Upper lobe of right lung (tissue), 1 donor: ENCODE results near the gene NR5A2. TPM values are rescaled to one million over a fixed set of nuclear protein-coding genes. Genes with fewer than 3 reads are reported as not detected.

ENCODE experiments used
- ATAC-seq: fragments of 200-7000 bp; cut with Tn5 transposase; one replicate; pipeline ENCODE4 v1.9.1; 2020; ENCODE audit warnings: mild to moderate bottlenecking, moderate library complexity
- DNase-seq: peaks from one replicate; pipeline ENCODE4 v3.0.0-alpha.2; 2020
- H3K27ac ChIP-seq: fragments of 200-600 bp; one replicate; pipeline ENCODE4 v1.8.0; 2022
- H3K27me3 ChIP-seq: fragments of 200-600 bp; one replicate; pipeline ENCODE4 v1.8.0; 2022; ENCODE audit warnings: mild to moderate bottlenecking
- H3K36me3 ChIP-seq: fragments of 200-600 bp; one replicate; pipeline ENCODE4 v1.8.0; 2022
- H3K4me1 ChIP-seq: fragments of 200-600 bp; one replicate; pipeline ENCODE4 v1.8.0; 2022
- H3K4me3 ChIP-seq: fragments of 200-600 bp; one replicate; pipeline ENCODE4 v1.8.0; 2022; ENCODE audit warnings: mild to moderate bottlenecking
- H3K9me3 ChIP-seq: fragments of 200-600 bp; one replicate; pipeline ENCODE4 v1.8.0; 2022
- CTCF ChIP-seq: fragments of 200-600 bp; IDR thresholded peaks from one replicate; pipeline ENCODE4 v1.8.0; 2022; ENCODE audit warnings: antibody characterized with exemption
- intact Hi-C: fragments of 100-400 bp; cut with DNase I; formaldehyde crosslinking; loops from one replicate; pipeline ENCODE4 v1.11.0; 2022
- total RNA-seq: library from RNA; stranded (reverse); fragmentation: NEBNext Ultra II Directional; extraction: Animal tissue kit (Norgen Biotek cat#: 25700); gene quantifications from one replicate; pipeline ENCODE4 v1.2.1, GENCODE V29; 2021
- donor health status: DM: no; HTN: yes; CAD: no; lungs with severe emphysema.

NR5A2 gene
- total RNA-seq, 1 donor from 2014 or later, result 8.1 TPM

DNA sequence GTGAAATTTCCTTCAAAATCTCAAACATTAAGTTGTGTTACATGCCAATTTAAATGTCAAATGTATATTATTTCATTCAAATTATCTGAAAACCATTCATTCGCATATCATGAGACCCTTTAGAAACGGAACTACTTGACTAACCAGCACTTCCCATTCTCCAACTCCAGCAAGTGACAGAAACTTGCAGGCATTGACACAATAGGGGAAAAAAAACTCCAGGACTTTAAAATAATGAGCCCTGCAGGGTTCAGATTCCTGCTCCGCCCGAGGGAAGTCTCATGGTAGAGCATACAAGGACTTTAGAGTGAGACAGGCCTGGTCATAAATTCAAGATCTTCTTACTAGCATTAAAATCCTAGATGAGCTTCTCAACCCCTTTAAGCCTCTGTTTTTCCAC is 138.9 kb downstream of the NR5A2 start:
- no peaks in the 10 kb centered on the region for H3K27me3 ChIP-seq
- no peaks in the 10 kb centered on the region for H3K9me3 ChIP-seq
- H3K27ac ChIP-seq, result no peak overlapping the region
- intact Hi-C loops, result no loop called here
- TF ChIP-seq CTCF, result no peak
- DNase-seq (no peak), ATAC-seq (no peak)
- H3K36me3 ChIP-seq, result no peaks in the 10 kb centered on the region
- no peaks in the 10 kb centered on the region for H3K4me1 ChIP-seq
- H3K4me3 ChIP-seq, result no peak overlapping the region

GRCh38 chr1:200168926-200169325 is 141.4 kb downstream of the NR5A2 start:
- Histone ChIP-seq H3K9me3 (no peaks in the 10 kb centered on the region), H3K36me3 (no peaks in the 10 kb centered on the region), H3K27ac (no peak overlapping the region), H3K4me1 (no peaks in the 10 kb centered on the region), H3K27me3 (no peaks in the 10 kb centered on the region), H3K4me3 (no peak overlapping the region)
- no peak for TF ChIP-seq CTCF
- intact Hi-C loops, result no loop called here
- ATAC-seq (no peak), DNase-seq (no peak)

DNA sequence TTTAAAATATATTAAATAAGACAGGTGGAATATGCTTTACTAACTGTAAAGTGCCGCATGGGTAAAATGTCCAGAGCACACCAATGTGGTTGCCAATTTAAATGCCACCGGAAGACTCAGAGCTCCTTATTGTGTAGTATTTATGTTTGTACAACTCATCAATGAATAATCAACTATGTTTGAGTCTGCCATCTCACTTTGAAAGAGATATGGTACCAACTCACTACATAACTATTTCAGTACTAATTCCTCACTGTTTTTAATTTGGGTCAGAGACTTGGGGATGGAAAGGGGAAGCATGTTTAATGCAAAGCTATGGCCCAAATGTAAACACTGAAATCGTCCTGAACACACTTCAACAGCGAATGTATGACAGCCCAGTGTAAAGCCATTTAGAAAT is 144.8 kb downstream of the NR5A2 start:
- no peak for ATAC-seq
- H3K27ac ChIP-seq, result no peak overlapping the region
- DNase-seq, result no peak
- no peak for TF ChIP-seq CTCF
- no peaks in the 10 kb centered on the region for H3K9me3 ChIP-seq
- no peaks in the 10 kb centered on the region for H3K27me3 ChIP-seq
- intact Hi-C loops, result no loop called here
- H3K4me3 ChIP-seq, result no peak overlapping the region
- no peaks in the 10 kb centered on the region for H3K36me3 ChIP-seq
- no peaks in the 10 kb centered on the region for H3K4me1 ChIP-seq

GRCh38 chr1:200173097-200173618 is 145.6 kb downstream of the NR5A2 start:
- H3K9me3 ChIP-seq, result no peaks in the 10 kb centered on the region
- H3K27me3 ChIP-seq, result no peaks in the 10 kb centered on the region
- H3K36me3 ChIP-seq, result no peaks in the 10 kb centered on the region
- no peak for TF ChIP-seq CTCF
- H3K27ac ChIP-seq, result no peak overlapping the region
- intact Hi-C loops, result no loop called here
- no peaks in the 10 kb centered on the region for H3K4me1 ChIP-seq
- ATAC-seq, result no peak
- DNase-seq, result no peak
- no peak overlapping the region for H3K4me3 ChIP-seq

GRCh38 chr1:200174525-200175295 is 147.2 kb downstream of the NR5A2 start:
- Histone ChIP-seq H3K4me1 (no peaks in the 10 kb centered on the region), H3K27ac (no peak overlapping the region), H3K27me3 (no peaks in the 10 kb centered on the region), H3K9me3 (no peaks in the 10 kb centered on the region), H3K36me3 (no peaks in the 10 kb centered on the region), H3K4me3 (no peak overlapping the region)
- intact Hi-C loops, result no loop called here
- TF ChIP-seq CTCF, result no peak
- ATAC-seq (no peak), DNase-seq (no peak)
